Suprapubic skin (tissue), 4 donors: ENCODE measurements around the gene EIF4E3.

Experiments used
- CTCF ChIP-seq, 2 donors: fragments of 200-600 bp in 1 of 2; fragments of 450-650 bp in 1 of 2; sonication (generic) in 1 of 2; IDR thresholded peaks; one replicate each; pipeline ENCODE4 v1.5.1; 2016 to 2019; ENCODE audit warnings: antibody characterized with exemption in 2 of 2, mild to moderate bottlenecking in 1 of 2, moderate library complexity in 1 of 2
- POLR2A ChIP-seq, 2 donors: fragments of 450-650 bp; IDR thresholded peaks; one replicate each; pipeline ENCODE4 v1.6.1; 2017; ENCODE audit warnings: antibody characterized with exemption in 2 of 2, mild to moderate bottlenecking in 2 of 2, moderate library complexity in 2 of 2
- POLR2AphosphoS5 ChIP-seq, 3 donors: sonication (generic); formaldehyde crosslinking; IDR thresholded peaks; one replicate each; pipeline ENCODE4 v1.6.1; 2017; ENCODE audit warnings: antibody characterized with exemption in 3 of 3

DNA sequence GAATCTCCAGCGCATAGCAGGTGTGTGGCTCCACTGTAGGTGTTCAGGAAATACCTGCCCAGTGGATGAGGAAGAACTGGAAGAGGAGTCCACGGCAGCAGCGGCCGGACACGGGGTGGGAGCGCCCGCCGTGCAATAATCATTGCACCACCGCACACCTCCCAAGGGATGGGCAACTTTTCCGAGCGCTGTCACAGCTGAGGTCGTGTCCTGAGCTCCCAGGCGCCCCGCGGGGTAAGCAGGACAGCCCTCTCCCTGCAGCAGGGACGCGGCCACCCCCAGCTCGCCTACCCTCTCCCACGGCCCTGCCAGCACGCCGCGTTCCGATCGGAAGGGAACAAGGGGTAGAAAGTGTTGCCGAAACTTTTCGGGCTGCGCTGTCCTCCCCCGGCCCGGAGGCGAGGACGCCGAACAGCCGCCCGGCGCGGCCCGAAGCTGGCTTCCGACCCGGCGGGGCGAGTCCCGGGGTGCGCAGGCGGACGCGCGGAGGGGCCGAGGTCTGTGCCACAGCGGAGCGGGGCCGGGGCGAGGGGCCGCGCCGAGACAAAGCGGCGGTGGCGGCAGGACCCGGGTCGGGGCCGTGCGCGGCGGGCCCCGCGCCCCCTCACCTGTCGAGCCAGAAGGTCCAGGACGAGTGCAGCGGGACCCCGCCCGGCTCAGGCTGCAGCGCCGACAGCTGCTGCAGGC, 475 bp downstream of the EIF4E3 start:
- TF ChIP-seq CTCF (IDR thresholded peaks at IDR 0.05) (no peak), POLR2A (IDR thresholded peaks at IDR 0.05) (no peak), POLR2AphosphoS5 (IDR thresholded peaks at IDR 0.05) (peak in 2 of 3 donors; percentile 4 to 25)
